Activated T-helper 1 cell treated with anti-CD3 and anti-CD28 coated beads, Interleukin-2, amount 50 U/mL, for 16 hours (primary cell): Measurements from ENCODE around the gene CES4A.
A peak's percentile ranks its signal among the peaks of the same experiment; 100 is the strongest.
"Not testable (repeated sequence)": the region's sequence is repeated elsewhere in the genome, so short reads cannot be mapped to it uniquely, and the experiment has no call there.

ENCODE experiments used
- DNase-seq, 2 donors: peaks; one replicate each; pipeline ENCODE4 v3.0.0-alpha.2; 2020; ENCODE audit warnings: low read depth in 1 of 2, low spot score in 1 of 2

Gene CES4A

GRCh38 chr16:66955363-66956153, 32.8 kb upstream of the CES4A start:
- DNase-seq, result not testable (repeated sequence)

- DNase-seq, result not testable (repeated sequence)
These were observed 32.3 kb upstream of the CES4A start for GRCh38 chr16:66956154-66956457.

GRCh38 chr16:66958857-66959703, 29.3 kb upstream of the CES4A start:
- DNase-seq, result no peak

- no peak for DNase-seq
These were observed 28.7 kb upstream of the CES4A start for GRCh38 chr16:66959704-66960161.

GRCh38 chr16:66960270-66960669, 28.1 kb upstream of the CES4A start:
- no peak for DNase-seq

- DNase-seq, result peak; percentile 19 to 20
These were observed 27.2 kb upstream of the CES4A start, which contains the start of gene CES3 for GRCh38 chr16:66961065-66961744. Gene CES3 (plus strand): TSS chr16:66961266. CDS start chr16:66961308, 42 bp downstream.

- no peak for DNase-seq
These were observed 26.5 kb upstream of the CES4A start for GRCh38 chr16:66961914-66962313.

- DNase-seq, result no peak
These were observed 24.3 kb upstream of the CES4A start for GRCh38 chr16:66964049-66964448.

- DNase-seq, result no peak
These were observed 19.5 kb upstream of the CES4A start for GRCh38 chr16:66968847-66969246.

GRCh38 chr16:66970775-66971720, 17.3 kb upstream of the CES4A start:
- no peak for DNase-seq

GRCh38 chr16:66972983-66973382, 15.4 kb upstream of the CES4A start:
- DNase-seq, result no peak

GRCh38 chr16:66973716-66974115, 14.7 kb upstream of the CES4A start:
- no peak for DNase-seq

- not testable (repeated sequence) for DNase-seq
These were observed 14.0 kb upstream of the CES4A start for GRCh38 chr16:66974156-66974931.

GRCh38 chr16:66974932-66975246, 13.5 kb upstream of the CES4A start:
- DNase-seq, result not testable (repeated sequence)

- no peak for DNase-seq
These were observed 13.0 kb upstream of the CES4A start for GRCh38 chr16:66975302-66975893.

GRCh38 chr16:66976746-66977145, 11.6 kb upstream of the CES4A start:
- DNase-seq, result no peak

- DNase-seq, result peak; percentile 83 to 89
These were observed 10.9 kb upstream of the CES4A start for GRCh38 chr16:66977341-66978113.

- no peak for DNase-seq
These were observed 9.2 kb upstream of the CES4A start for GRCh38 chr16:66979011-66979717.
